ENCODE results near the gene PPP6R1.

- TF ChIP-seq EZH2phosphoT487 (IDR thresholded peaks at IDR 0.05; ENCODE audit: borderline replicate concordance) = no peak
- TF ChIP-seq POLR2AphosphoS5 (IDR thresholded peaks at IDR 0.05; ENCODE audit: low read depth, low read length) = no peak
- no peak for TF ChIP-seq MAX (IDR thresholded peaks at IDR 0.05)
- no peak for TF ChIP-seq CTCF (IDR thresholded peaks at IDR 0.05 in 2 of 3, conservative IDR thresholded peaks at IDR 0.05 in 1 of 3; ENCODE audit: borderline replicate concordance in 1 of 3, insufficient read depth in 1 of 3, low read depth in 2 of 3, low read length in 2 of 3)
- TF ChIP-seq ZNF274 (IDR thresholded peaks at IDR 0.05; ENCODE audit: low read depth, low read length) = no peak
- TF ChIP-seq FOSL1 (IDR thresholded peaks at IDR 0.05; ENCODE audit: low read depth) = no peak
- TF ChIP-seq POLR2A (IDR thresholded peaks at IDR 0.05; ENCODE audit: borderline replicate concordance, extremely low read depth, insufficient read depth, insufficient read length) = no peak
- TF ChIP-seq SIN3A (IDR thresholded peaks at IDR 0.05; ENCODE audit: low read depth) = no peak
- TF ChIP-seq ELF1 (IDR thresholded peaks at IDR 0.05; ENCODE audit: borderline replicate concordance, low read depth) = no peak
- TF ChIP-seq, protein P1, sequence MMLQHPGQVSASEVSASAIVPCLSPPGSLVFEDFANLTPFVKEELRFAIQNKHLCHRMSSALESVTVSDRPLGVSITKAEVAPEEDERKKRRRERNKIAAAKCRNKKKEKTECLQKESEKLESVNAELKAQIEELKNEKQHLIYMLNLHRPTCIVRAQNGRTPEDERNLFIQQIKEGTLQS (IDR thresholded peaks at IDR 0.05) = no peak
- TF ChIP-seq RAD21 (IDR thresholded peaks at IDR 0.05; ENCODE audit: low read depth) = no peak
Measured at GRCh38 chr19:55249841-55250240, 9.0 kb downstream of the PPP6R1 start.
